IPS DF 4.7 (cell line): ENCODE data around the gene ST6GALNAC4.
"Not testable (repeated sequence)": the region's sequence is repeated elsewhere in the genome, so short reads cannot be mapped to it uniquely, and the experiment has no call there.

Experiments used
- DNase-seq: peaks from one replicate; pipeline ENCODE4 v3.0.0-alpha.2; 2013; ENCODE audit warnings: low spot score; ENCODE audit errors: extremely low read depth

ST6GALNAC4 gene

DNA sequence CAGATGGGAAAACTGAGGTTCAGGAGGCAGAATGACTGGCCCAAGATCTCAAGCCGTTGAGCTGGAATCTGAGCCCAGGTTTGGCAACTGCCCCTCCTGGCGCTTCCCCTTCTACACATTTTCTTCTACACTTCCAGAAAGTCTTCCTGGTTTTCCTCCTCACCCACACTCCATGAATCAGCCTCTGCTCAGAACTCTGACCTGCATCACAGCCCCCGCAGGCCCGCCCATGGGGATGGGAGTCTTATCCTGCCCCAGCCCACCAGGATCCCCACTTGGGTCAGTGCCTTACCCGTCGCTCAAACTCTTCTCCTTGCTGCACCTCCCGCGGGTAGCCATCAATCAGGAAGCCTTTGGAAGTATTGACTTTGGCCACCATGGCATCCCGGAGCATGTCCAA, 45.3 kb downstream of the ST6GALNAC4 start:
- DNase-seq: no peak

- DNase-seq: no peak
Observed at GRCh38 chr9:127870887-127871286, 46.0 kb downstream of the ST6GALNAC4 start.

DNA sequence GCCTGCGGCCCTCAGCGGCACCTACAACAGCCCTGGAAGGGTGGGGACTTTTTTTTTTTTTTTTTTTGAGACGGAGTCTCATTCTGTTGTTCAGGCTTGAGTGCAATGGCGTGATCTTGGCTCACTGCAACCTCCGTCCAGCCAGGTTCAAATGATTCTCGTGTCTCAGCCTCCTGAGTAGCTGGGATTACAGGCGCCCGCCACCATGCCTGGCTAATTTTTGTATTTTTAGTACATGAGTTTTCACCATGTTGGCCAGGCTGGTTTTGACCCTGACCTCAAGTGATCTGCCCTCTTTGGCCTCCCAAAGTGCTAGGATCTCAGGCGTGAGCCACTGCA, 46.7 kb downstream of the ST6GALNAC4 start:
- DNase-seq: not testable (repeated sequence)

DNA sequence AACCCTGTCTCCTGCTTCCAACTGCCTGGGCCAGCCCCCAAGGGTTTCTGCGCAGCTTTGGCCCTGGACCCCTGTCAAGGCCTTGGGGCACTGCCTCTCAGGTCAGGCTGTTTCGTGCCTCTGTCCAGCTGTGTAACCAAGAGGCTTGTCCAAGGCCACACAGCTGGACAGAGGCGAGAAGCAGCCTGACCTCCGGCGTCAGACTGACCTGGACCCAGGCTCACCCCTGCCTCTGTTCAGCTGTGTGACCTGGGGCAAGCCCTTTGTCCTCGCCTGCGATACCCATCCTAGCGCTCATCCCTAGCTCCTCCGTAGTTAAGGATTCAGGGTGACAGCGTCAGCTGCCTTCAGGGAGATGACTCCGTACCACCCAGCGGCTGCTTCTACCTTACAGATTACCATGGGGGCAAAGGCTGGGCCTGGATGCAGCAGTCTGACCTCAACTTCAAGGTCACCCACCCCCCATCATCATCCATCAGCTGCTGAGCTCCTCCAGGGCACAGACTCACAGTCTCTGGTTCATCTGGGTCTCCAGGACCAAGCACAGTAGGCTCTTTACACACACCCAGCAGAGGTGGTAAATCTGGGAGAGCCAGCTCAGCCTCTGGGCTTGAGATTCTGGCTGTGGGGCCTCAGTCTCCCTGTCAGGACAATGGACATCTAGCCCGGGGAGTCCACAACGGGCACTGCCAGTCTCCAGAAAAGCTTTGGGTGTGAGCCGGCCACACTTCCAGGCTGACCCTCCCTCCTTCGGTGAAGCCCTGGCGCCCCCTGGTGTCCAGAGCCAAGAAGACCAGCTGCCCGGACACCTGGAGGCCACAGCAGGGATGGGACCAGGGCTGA, 47.3 kb downstream of the ST6GALNAC4 start:
- DNase-seq: peak; percentile 41

DNA sequence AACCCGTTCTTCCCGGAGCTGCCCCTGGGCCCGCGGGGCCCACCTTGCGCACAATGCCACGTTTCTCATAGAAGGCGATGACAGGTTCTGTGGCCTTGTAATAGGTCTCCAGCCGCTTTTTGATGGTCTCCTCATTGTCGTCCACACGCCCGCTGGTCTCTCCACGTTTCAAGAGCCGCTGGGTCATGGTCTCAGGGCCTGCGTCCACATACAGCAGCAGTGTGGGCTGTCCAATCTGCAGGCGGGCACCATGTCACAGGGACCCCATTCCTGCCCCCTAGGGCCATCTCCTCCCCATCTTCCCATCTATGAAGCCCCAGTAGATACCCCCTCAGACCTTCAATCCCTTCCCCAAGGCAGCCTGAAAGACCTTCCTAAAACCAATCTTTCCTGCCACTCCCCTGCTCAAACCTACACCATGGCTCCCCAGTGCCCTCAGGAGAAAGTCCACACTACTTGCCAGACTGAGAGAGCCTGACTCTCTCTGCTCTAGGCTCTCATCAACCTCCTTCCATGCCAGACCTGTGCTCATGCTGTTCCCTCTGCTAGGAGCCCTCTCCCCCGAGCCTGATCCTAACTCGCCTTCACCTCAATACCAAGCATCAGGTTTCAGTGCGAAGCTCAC, 48.5 kb downstream of the ST6GALNAC4 start:
- no peak for DNase-seq

DNA sequence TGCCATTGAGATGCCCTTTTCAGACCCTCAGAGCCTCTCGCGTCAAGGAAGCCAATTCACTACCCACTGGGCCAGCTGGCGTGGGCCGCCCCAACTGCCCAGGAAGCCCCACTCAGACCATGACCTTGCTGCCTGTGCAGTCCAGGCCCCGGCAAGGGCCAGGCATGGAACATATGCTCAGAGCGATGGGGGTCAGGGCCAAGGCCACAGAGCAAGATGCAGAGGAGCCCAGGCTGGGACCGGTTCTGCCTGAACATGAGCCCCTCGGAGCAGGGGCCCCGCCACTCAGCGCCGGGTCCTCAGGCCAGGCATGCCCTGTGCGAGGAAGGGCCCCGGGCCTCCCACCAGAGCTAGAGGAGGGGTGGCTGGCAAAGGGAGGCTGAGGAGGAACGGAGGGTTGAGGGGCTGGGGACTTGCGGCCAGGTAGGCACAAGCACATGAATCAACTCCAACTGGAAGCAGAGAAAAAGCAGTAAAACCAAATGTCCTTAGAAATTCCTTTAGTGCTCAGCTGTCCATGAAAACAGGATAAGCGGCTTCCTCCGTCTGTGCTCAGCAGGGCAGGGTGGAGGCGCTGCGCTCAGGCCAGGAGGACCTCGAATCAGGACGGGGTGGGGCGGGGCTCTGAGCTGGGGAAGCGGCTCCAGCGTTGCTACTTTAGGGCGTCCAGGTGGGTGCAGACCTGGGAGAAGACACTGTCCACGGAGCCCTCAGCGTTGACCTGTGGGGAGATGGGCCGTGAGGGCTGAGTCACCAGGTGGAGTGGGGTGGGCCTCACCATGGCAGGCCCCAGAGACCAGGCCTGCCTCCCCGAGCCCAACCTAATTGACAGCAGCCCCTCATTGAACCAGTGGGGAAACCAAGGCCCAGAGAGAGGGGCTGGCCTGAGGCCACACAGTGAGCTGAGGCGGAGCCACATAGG, 49.2 kb downstream of the ST6GALNAC4 start:
- DNase-seq: no peak

- DNase-seq: no peak
Observed at GRCh38 chr9:127866535-127866934, 50.3 kb downstream of the ST6GALNAC4 start.

DNA sequence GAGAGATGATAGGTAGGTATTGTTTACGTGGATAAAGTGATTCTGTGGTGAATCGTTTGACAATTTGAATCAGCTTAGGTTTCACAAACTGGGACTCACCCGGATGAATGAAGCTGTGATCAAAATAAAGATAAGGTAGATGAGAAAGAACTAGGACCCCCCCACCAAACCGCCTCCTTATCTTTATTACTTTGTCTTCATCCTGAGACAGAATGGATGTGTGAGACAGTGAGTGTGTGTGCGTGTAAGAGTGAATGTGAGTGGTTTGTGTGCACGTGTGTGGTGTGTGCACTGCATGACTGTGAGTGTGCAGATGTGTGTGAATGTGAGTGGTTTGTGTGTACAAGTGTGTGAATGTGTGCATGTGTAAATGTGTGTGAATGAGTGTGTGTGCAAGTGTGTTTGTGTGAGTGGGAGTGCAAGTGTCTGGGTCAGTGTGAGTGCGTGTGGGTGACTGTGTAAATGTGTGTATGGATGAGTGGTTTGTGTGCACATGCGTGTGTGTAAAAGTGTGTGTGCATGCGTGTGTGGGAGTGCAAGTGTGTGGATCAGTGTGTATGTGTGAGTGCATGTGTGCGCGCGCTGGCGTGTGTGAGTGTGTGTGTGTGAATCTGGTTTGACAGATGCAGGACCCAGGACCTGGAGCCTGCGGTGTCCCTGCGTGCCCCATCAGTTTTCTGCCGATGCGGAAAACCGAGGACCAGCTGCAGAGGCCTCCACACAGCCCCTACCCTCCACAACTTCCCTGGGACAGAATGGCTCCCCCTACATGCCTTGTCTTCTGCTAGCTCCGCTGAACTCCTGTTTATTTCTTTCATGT, 51.0 kb downstream of the ST6GALNAC4 start:
- DNase-seq: no peak

GRCh38 chr9:127863191-127863621, 53.6 kb downstream of the ST6GALNAC4 start:
- DNase-seq: no peak

DNA sequence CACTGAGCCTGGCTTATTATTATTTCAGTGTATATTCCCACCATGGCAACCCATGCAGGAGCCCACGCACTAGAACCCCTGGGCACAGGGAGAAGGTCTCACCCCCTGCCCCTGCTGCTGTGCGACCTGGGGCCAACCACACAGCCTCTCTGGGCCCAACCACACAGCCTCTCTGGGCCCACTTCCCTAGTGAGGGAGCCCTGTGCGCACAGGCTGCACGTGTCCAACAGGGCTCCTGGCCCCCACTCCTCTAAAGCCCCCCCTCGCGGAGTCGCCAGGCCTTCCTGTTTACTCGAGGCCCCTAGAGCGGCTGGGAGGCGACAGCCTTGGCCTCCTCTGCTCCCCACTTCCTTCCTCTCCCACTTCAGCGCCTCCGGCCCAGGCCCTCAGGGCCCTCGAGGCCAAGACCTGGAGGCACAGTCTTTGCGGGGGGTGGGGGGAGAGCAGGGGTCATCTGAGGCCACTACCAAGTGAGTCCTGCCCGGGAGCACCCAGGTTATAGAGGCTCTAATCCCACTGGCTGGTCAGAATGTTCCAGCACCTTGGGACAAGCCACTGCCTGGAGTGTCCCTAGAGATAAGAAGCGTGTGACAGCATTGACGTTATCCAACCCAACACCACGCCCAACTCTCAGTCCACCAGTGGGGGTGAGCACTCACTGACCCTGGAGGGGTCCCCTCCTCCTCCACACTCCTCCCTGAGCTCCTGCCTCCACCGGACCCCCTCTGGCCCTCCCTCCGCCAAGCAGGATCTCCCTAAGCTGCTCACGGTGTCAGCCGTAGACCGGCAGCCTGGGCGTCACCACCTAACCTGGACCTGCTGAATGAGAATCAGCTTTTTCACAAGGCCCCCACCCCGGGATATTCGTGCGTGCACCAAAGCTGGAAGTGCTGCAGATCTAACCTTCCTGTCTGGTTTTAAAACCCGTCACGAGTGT, 54.5 kb downstream of the ST6GALNAC4 start:
- no peak for DNase-seq

DNA sequence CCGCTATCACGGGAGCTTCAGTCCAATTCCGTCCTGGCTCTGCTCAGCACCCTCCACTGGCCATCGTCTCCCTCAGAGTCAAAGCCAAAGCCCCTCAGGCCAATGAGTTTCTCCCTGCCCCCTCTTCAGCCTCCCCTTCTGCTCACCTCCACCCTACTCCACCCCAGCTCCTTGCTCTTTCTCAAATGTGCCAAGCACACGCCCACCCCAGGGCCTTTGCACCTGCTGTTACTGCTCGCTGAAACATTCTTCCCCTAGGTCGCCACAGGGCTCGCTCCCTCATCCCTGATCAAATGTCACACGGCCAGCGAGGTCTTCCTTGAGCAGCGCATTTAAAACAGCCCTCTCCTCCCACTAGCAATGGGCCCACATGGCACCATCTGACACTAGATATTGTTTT, 56.1 kb downstream of the ST6GALNAC4 start:
- DNase-seq: no peak

GRCh38 chr9:127860260-127860659, 56.6 kb downstream of the ST6GALNAC4 start:
- DNase-seq: no peak

- no peak for DNase-seq
Observed at GRCh38 chr9:127858041-127858512, 58.8 kb downstream of the ST6GALNAC4 start.
